H9 (cell line): ENCODE measurements around the gene COL3A1. TPM values are rescaled to one million over a fixed set of nuclear protein-coding genes. Genes with fewer than 3 reads are reported as not detected.

Source experiments
- DNase-seq: peaks from one replicate; pipeline ENCODE4 v3.0.0-alpha.2; 2017
- H2AFZ ChIP-seq: one replicate; pipeline ENCODE4 v1.6.1; 2013; ENCODE audit warnings: mild to moderate bottlenecking, low read length, control low read depth, moderate library complexity
- H2AK5ac ChIP-seq: 2 replicates; pipeline ENCODE4 v1.6.1; 2013; ENCODE audit warnings: low read length, control low read depth, mixed read lengths; ENCODE audit not compliant: insufficient read length
- H2BK120ac ChIP-seq: one replicate; pipeline ENCODE4 v1.6.1; 2013; ENCODE audit warnings: low read depth, mild to moderate bottlenecking, low read length, control low read depth, inconsistent platforms; ENCODE audit not compliant: poor library complexity, severe bottlenecking
- H2BK12ac ChIP-seq: 2 replicates; pipeline ENCODE4 v1.6.1; 2013; ENCODE audit warnings: low read length, control low read depth, mixed read lengths, low read depth; ENCODE audit not compliant: insufficient read length
- H2BK15ac ChIP-seq: 2 replicates; pipeline ENCODE4 v1.6.1; 2013; ENCODE audit warnings: low read depth, low read length, control low read depth
- H2BK20ac ChIP-seq: one replicate; pipeline ENCODE4 v1.6.1; 2013; ENCODE audit warnings: low read depth, mild to moderate bottlenecking, low read length, control low read depth, inconsistent platforms; ENCODE audit not compliant: poor library complexity, severe bottlenecking
- H2BK5ac ChIP-seq: 2 replicates; pipeline ENCODE4 v1.6.1; 2013; ENCODE audit warnings: low read length, control low read depth, mixed read lengths; ENCODE audit not compliant: insufficient read length
- H3K14ac ChIP-seq: 2 replicates; pipeline ENCODE4 v1.6.1; 2013; ENCODE audit warnings: low read length, control low read depth; ENCODE audit not compliant: insufficient read depth
- H3K18ac ChIP-seq: 2 replicates; pipeline ENCODE4 v1.6.1; 2013; ENCODE audit warnings: low read depth, mild to moderate bottlenecking, mixed read lengths, low read length, control low read depth; ENCODE audit not compliant: insufficient read length
- H3K23ac ChIP-seq: 2 replicates; pipeline ENCODE4 v1.6.1; 2013; ENCODE audit warnings: low read length, control low read depth, mixed read lengths, low read depth; ENCODE audit not compliant: insufficient read length
- H3K23me2 ChIP-seq: 2 replicates; pipeline ENCODE4 v1.6.1; 2013; ENCODE audit warnings: low read depth, mild to moderate bottlenecking, mixed read lengths, low read length, control low read depth; ENCODE audit not compliant: insufficient read length, poor library complexity, severe bottlenecking
- H3K27ac ChIP-seq: 2 replicates; pipeline ENCODE4 v1.5.1; 2013; ENCODE audit warnings: low read length, control low read depth, mixed read lengths, low read depth; ENCODE audit not compliant: insufficient read length
- H3K27me3 ChIP-seq: 2 replicates; pipeline ENCODE4 v1.6.1; 2013; ENCODE audit warnings: low read length, control low read depth, inconsistent platforms; ENCODE audit not compliant: insufficient read depth
- H3K4ac ChIP-seq: 2 replicates; pipeline ENCODE4 v1.6.1; 2013; ENCODE audit warnings: low read depth, mild to moderate bottlenecking, control low read depth, inconsistent platforms, low read length, moderate library complexity
- H3K4me1 ChIP-seq: 2 replicates; pipeline ENCODE4 v1.6.1; 2013; ENCODE audit warnings: low read length, control low read depth, inconsistent platforms; ENCODE audit not compliant: insufficient read depth
- H3K4me2 ChIP-seq: 2 replicates; pipeline ENCODE4 v1.6.1; 2013; ENCODE audit warnings: low read length, control low read depth, mixed read lengths; ENCODE audit not compliant: insufficient read length, insufficient read depth
- H3K56ac ChIP-seq: 2 replicates; pipeline ENCODE4 v1.6.1; 2013; ENCODE audit warnings: low read depth, mild to moderate bottlenecking, mixed read lengths, low read length, control low read depth; ENCODE audit not compliant: insufficient read length
- H3K79me1 ChIP-seq: 2 replicates; pipeline ENCODE4 v1.6.1; 2013; ENCODE audit warnings: low read depth, mild to moderate bottlenecking, moderate library complexity, low read length, control low read depth, inconsistent platforms; ENCODE audit not compliant: insufficient read depth, poor library complexity, severe bottlenecking
- H3K79me2 ChIP-seq: 2 replicates; pipeline ENCODE4 v1.6.1; 2013; ENCODE audit warnings: low read length, control low read depth, inconsistent platforms; ENCODE audit not compliant: insufficient read depth
- H3K9ac ChIP-seq: 2 replicates; pipeline ENCODE4 v1.6.1; 2013; ENCODE audit warnings: low read length, control low read depth, mixed read lengths; ENCODE audit not compliant: insufficient read length; ENCODE audit errors: extremely low read depth
- H3K9me3 ChIP-seq: one replicate; pipeline ENCODE4 v1.6.1; 2013; ENCODE audit warnings: low read depth, low read length, inconsistent platforms; ENCODE audit not compliant: control insufficient read depth
- H3T11ph ChIP-seq: one replicate; pipeline ENCODE4 v1.6.1; 2013; ENCODE audit warnings: mild to moderate bottlenecking, low read length, control low read depth, inconsistent platforms
- H4K20me1 ChIP-seq: one replicate; pipeline ENCODE4 v1.6.1; 2013; ENCODE audit not compliant: control insufficient read depth, insufficient read length, insufficient read depth
- H4K5ac ChIP-seq: 2 replicates; pipeline ENCODE4 v1.6.1; 2013; ENCODE audit warnings: low read depth, mild to moderate bottlenecking, mixed read lengths, low read length, control low read depth; ENCODE audit not compliant: insufficient read length
- H4K8ac ChIP-seq: replicated peaks from 2 replicates; pipeline ENCODE4 v1.6.1; 2013; ENCODE audit warnings: low read length, control low read depth, mixed read lengths, low read depth; ENCODE audit not compliant: insufficient read length
- H4K91ac ChIP-seq: 2 replicates; pipeline ENCODE4 v1.6.1; 2013; ENCODE audit warnings: low read depth, mild to moderate bottlenecking, moderate library complexity, mixed read lengths, low read length, control low read depth; ENCODE audit not compliant: insufficient read length
- H3K27ac Mint-ChIP-seq, 3 experiments: 2 replicates in 2 of 3; 3 replicates in 1 of 3; pipeline ENCODE4 v1.8.0; 2020 to 2021; ENCODE audit warnings: mixed read lengths in 3 of 3, mild to moderate bottlenecking in 1 of 3, moderate library complexity in 1 of 3
- H3K27me3 Mint-ChIP-seq: 2 replicates; pipeline ENCODE4 v1.8.0; 2021; ENCODE audit warnings: low read depth, mild to moderate bottlenecking, moderate library complexity, mixed read lengths
- H3K36me3 Mint-ChIP-seq, 3 experiments: 2 replicates in 2 of 3; 3 replicates in 1 of 3; pipeline ENCODE4 v1.8.0; 2020 to 2021; ENCODE audit warnings: low read depth in 3 of 3, mixed read lengths in 3 of 3; ENCODE audit not compliant: insufficient read depth in 1 of 3
- H3K4me1 Mint-ChIP-seq, 2 experiments: 2 replicates each; pipeline ENCODE4 v1.8.0; 2020; ENCODE audit warnings: mixed read lengths in 2 of 2
- H3K4me3 Mint-ChIP-seq, 2 experiments: 2 replicates in 1 of 2; 3 replicates in 1 of 2; pipeline ENCODE4 v1.8.0; 2020 to 2021; ENCODE audit warnings: mild to moderate bottlenecking in 2 of 2, mixed read lengths in 2 of 2, moderate library complexity in 1 of 2
- H3K9me3 Mint-ChIP-seq, 2 experiments: 2 replicates in 1 of 2; 3 replicates in 1 of 2; pipeline ENCODE4 v1.8.0; 2020; ENCODE audit warnings: mild to moderate bottlenecking in 2 of 2, mixed read lengths in 2 of 2, moderate library complexity in 1 of 2
- WGBS: extraction: QIAGEN DNeasy Blood & Tissue Kit; methylation state at CpG from one replicate; pipeline ENCODE4 v1.1.7; 2013; ENCODE audit warnings: missing lambda C conversion rate, low lambda C conversion rate, mixed read lengths; ENCODE audit not compliant: insufficient read length; ENCODE audit errors: extremely low coverage; 5-methylcytosine and 5-hydroxymethylcytosine counted together
- microRNA-seq: library from miRNA; unstranded; fragments of <30 nt; microRNA quantifications from one replicate; pipeline ENCODE4, GENCODE V29; 2020; ENCODE audit warnings: borderline microRNAs expressed
- total RNA-seq: library from RNA; stranded (reverse); gene quantifications from 2 replicates; pipeline ENCODE4 v1.2.1, GENCODE V29; 2021
- TF ChIP-seq, protein P1 (sequence below): fragments of 200-600 bp; sonication (generic); conservative IDR thresholded peaks from 3 replicates; pipeline ENCODE4 v1.8.0; 2021; ENCODE audit warnings: antibody characterized with exemption, mild to moderate bottlenecking

The COL3A1 gene
- total RNA-seq, 1 experiment from 2014 or later, result not detected

DNA sequence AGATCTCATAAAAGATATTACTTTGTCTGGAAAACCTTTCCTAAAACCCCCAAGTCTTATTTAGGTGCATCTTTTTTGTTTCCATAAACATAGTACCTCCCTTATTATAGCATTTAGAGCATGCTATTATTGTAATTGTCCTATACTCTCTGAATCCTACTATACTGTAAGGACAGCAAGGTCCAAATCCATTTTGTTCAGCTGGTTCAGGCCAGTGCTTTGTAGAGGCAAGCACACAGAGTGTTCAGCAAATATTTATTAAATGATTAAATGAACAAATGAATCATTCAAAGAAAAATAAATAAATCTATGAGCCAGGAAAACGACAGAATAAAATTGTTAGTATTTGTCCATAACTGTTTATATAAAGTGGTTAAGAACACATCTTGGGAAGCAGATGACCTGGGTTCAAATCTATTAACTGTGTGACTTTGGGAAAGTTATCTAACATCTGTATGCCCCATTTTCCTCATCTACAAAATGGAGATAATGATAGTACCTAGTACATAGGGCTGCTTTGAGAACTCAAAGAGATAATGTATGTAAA lies 86.0 kb downstream of the COL3A1 start:
- H3K27ac Mint-ChIP-seq, result no peak overlapping the region
- H3K4me3 Mint-ChIP-seq, result no peak overlapping the region

More for the DNA sequence above, 86.0 kb downstream of the COL3A1 start:
- no peaks in the 10 kb centered on the region for H3K23me2 ChIP-seq
- H3K18ac ChIP-seq, result no peak overlapping the region
- no peak overlapping the region for H2BK20ac ChIP-seq
- no peak overlapping the region for H4K8ac ChIP-seq
- no peak overlapping the region for H3K9ac ChIP-seq
- no peaks in the 10 kb centered on the region for H3K4me1 Mint-ChIP-seq
- H2AFZ ChIP-seq, result no peak overlapping the region
- H2BK12ac ChIP-seq, result no peak overlapping the region
- no peaks in the 10 kb centered on the region for H3K27me3 ChIP-seq
- H2BK5ac ChIP-seq, result no peak overlapping the region
- no peaks in the 10 kb centered on the region for H3K9me3 ChIP-seq
- no peak overlapping the region for H3K14ac ChIP-seq
- no peak overlapping the region for H3K56ac ChIP-seq
- no peaks in the 10 kb centered on the region for H3K79me1 ChIP-seq
- no peak overlapping the region for H4K91ac ChIP-seq
- H4K5ac ChIP-seq, result no peak overlapping the region
- H2BK15ac ChIP-seq, result no peak overlapping the region
- no peak for DNase-seq
- H3K9me3 Mint-ChIP-seq, result no peaks in the 10 kb centered on the region
- no peak overlapping the region for H3K4ac ChIP-seq
- H3K23ac ChIP-seq, result no peak overlapping the region
- no peaks in the 10 kb centered on the region for H3K27me3 Mint-ChIP-seq
- no peaks in the 10 kb centered on the region for H3K36me3 Mint-ChIP-seq
- no peaks in the 10 kb centered on the region for H4K20me1 ChIP-seq
- no peak overlapping the region for H3T11ph ChIP-seq
- no CpG with 5 or more reads among the region's 1 CpG for WGBS
- no peak overlapping the region for H2BK120ac ChIP-seq
- no peak overlapping the region for H3K4me2 ChIP-seq
- no peaks in the 10 kb centered on the region for H3K4me1 ChIP-seq
- H3K79me2 ChIP-seq, result no peaks in the 10 kb centered on the region
- no peak overlapping the region for H3K27ac ChIP-seq
- TF ChIP-seq, protein P1, sequence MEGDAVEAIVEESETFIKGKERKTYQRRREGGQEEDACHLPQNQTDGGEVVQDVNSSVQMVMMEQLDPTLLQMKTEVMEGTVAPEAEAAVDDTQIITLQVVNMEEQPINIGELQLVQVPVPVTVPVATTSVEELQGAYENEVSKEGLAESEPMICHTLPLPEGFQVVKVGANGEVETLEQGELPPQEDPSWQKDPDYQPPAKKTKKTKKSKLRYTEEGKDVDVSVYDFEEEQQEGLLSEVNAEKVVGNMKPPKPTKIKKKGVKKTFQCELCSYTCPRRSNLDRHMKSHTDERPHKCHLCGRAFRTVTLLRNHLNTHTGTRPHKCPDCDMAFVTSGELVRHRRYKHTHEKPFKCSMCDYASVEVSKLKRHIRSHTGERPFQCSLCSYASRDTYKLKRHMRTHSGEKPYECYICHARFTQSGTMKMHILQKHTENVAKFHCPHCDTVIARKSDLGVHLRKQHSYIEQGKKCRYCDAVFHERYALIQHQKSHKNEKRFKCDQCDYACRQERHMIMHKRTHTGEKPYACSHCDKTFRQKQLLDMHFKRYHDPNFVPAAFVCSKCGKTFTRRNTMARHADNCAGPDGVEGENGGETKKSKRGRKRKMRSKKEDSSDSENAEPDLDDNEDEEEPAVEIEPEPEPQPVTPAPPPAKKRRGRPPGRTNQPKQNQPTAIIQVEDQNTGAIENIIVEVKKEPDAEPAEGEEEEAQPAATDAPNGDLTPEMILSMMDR, result no peak
- no peak overlapping the region for H2AK5ac ChIP-seq

Small RNAs within 50 kb of the gene (microRNA-seq; reads per million reads assigned to microRNA genes)
- gene MIR1245A, result not detected
- gene MIR1245B, result not detected
- not detected for gene MIR3606

Other genes starting within 250 kb of the COL3A1 start
- 10.5 and 13.6 TPM in 2 replicates for gene COL5A2, start 205.4 kb downstream of the COL3A1 start, total RNA-seq